Skeletal muscle tissue (tissue), 4 donors: Measurements from ENCODE around the gene TRIO. TPM values are rescaled to one million over a fixed set of nuclear protein-coding genes. Genes with fewer than 3 reads are reported as not detected.

Experiments used
- H3K27ac ChIP-seq: one replicate; pipeline ENCODE4 v1.7.0; 2013; ENCODE audit warnings: mild to moderate bottlenecking, low read depth, low read length, inconsistent platforms
- H3K27me3 ChIP-seq, 3 donors: one replicate each; pipeline ENCODE4 v1.7.0; 2013; ENCODE audit warnings: low read length in 3 of 3; ENCODE audit not compliant: control insufficient read depth in 3 of 3, insufficient read depth in 3 of 3
- H3K36me3 ChIP-seq, 3 donors: one replicate each; pipeline ENCODE4 v1.7.0; 2013; ENCODE audit warnings: low read length in 3 of 3; ENCODE audit not compliant: control insufficient read depth in 3 of 3, insufficient read depth in 3 of 3
- H3K4me1 ChIP-seq, 3 donors: one replicate each; pipeline ENCODE4 v1.7.0; 2013; ENCODE audit warnings: low read length in 3 of 3, mild to moderate bottlenecking in 3 of 3; ENCODE audit not compliant: control insufficient read depth in 3 of 3, insufficient read depth in 3 of 3
- H3K4me3 ChIP-seq, 3 donors: one replicate each; pipeline ENCODE4 v1.7.0; 2013; ENCODE audit warnings: low read length in 3 of 3
- H3K9ac ChIP-seq, 3 donors: one replicate each; pipeline ENCODE4 v1.7.0; 2013; ENCODE audit warnings: low read length in 3 of 3, mild to moderate bottlenecking in 3 of 3, moderate library complexity in 2 of 3, low read depth in 1 of 3
- H3K9me3 ChIP-seq, 3 donors: one replicate each; pipeline ENCODE4 v1.7.0; 2013; ENCODE audit warnings: low read length in 3 of 3; ENCODE audit not compliant: control insufficient read depth in 3 of 3
- total RNA-seq: library from RNA; depleted of rRNA; stranded (reverse); fragments of >200 nt; gene quantifications from one replicate; pipeline ENCODE4 v1.2.3, GENCODE V29; 2014
- donor health status: Osteomylitis.

The TRIO gene
- total RNA-seq, 1 donor from 2014 or later, result 200 TPM

- Histone ChIP-seq H3K9ac (no peak overlapping the region), H3K27ac (no peak overlapping the region), H3K9me3 (no peaks in the 10 kb centered on the region), H3K4me1 (peaks cover 3 to 16% (median 6%) of the 10 kb centered on the region in 3 donors), H3K4me3 (no peak overlapping the region), H3K27me3 (no peaks in the 10 kb centered on the region), H3K36me3 (peaks cover 35 to 51% (median 44%) of the 10 kb centered on the region in 3 donors)
Observed at GRCh38 chr5:14464671-14465070, 321.5 kb downstream of the TRIO start.

- H3K9ac ChIP-seq, result no peak overlapping the region
- H3K9me3 ChIP-seq, result no peaks in the 10 kb centered on the region
- H3K36me3 ChIP-seq, result peaks cover 37 to 51% (median 46%) of the 10 kb centered on the region in 3 donors
- H3K27me3 ChIP-seq, result no peaks in the 10 kb centered on the region
- H3K4me3 ChIP-seq, result no peak overlapping the region
- peaks cover 3 to 16% (median 6%) of the 10 kb centered on the region in 3 donors for H3K4me1 ChIP-seq
- no peak overlapping the region for H3K27ac ChIP-seq
Observed at GRCh38 chr5:14465116-14465515, 322.0 kb downstream of the TRIO start.

GRCh38 chr5:14465776-14466175 lies 322.6 kb downstream of the TRIO start:
- no peak overlapping the region for H3K4me3 ChIP-seq
- no peaks in the 10 kb centered on the region for H3K27me3 ChIP-seq
- H3K9me3 ChIP-seq, result no peaks in the 10 kb centered on the region
- H3K4me1 ChIP-seq, result peaks cover 3 to 16% (median 6%) of the 10 kb centered on the region in 3 donors
- H3K27ac ChIP-seq, result no peak overlapping the region
- H3K36me3 ChIP-seq, result peaks cover 33 to 48% (median 45%) of the 10 kb centered on the region in 3 donors
- H3K9ac ChIP-seq, result no peak overlapping the region

- H3K27ac ChIP-seq, result no peak overlapping the region
- peaks cover 34 to 45% (median 41%) of the 10 kb centered on the region in 3 donors for H3K36me3 ChIP-seq
- no peak overlapping the region for H3K9ac ChIP-seq
- peaks cover 3 to 16% (median 6%) of the 10 kb centered on the region in 3 donors for H3K4me1 ChIP-seq
- H3K4me3 ChIP-seq, result no peak overlapping the region
- no peaks in the 10 kb centered on the region for H3K9me3 ChIP-seq
- H3K27me3 ChIP-seq, result no peaks in the 10 kb centered on the region
Observed at GRCh38 chr5:14467251-14467650, 324.1 kb downstream of the TRIO start.

- H3K4me3 ChIP-seq, result no peak overlapping the region
- peaks cover 28 to 39% (median 37%) of the 10 kb centered on the region in 3 donors for H3K36me3 ChIP-seq
- H3K9ac ChIP-seq, result no peak overlapping the region
- peaks cover 3 to 16% (median 4%) of the 10 kb centered on the region in 3 donors for H3K4me1 ChIP-seq
- no peaks in the 10 kb centered on the region for H3K27me3 ChIP-seq
- H3K27ac ChIP-seq, result no peak overlapping the region
- no peaks in the 10 kb centered on the region for H3K9me3 ChIP-seq
Observed at GRCh38 chr5:14467886-14468285, 324.7 kb downstream of the TRIO start.

- Histone ChIP-seq H3K36me3 (peaks cover 25 to 39% (median 36%) of the 10 kb centered on the region in 3 donors), H3K4me3 (no peak overlapping the region), H3K9ac (no peak overlapping the region), H3K4me1 (peaks cover 2 to 12% (median 3%) of the 10 kb centered on the region in 3 donors), H3K27me3 (no peaks in the 10 kb centered on the region), H3K27ac (no peak overlapping the region), H3K9me3 (no peaks in the 10 kb centered on the region)
Observed at GRCh38 chr5:14469551-14470377, 326.6 kb downstream of the TRIO start.

- Histone ChIP-seq H3K4me3 (no peak overlapping the region), H3K9me3 (no peaks in the 10 kb centered on the region), H3K36me3 (peaks cover 22 to 38% (median 31%) of the 10 kb centered on the region in 3 donors), H3K4me1 (no peaks in the 10 kb centered on the region), H3K27me3 (no peaks in the 10 kb centered on the region), H3K9ac (no peak overlapping the region), H3K27ac (no peak overlapping the region)
Observed at GRCh38 chr5:14471507-14471906, 328.4 kb downstream of the TRIO start.

GRCh38 chr5:14472986-14473567 lies 329.9 kb downstream of the TRIO start:
- no peak overlapping the region for H3K27ac ChIP-seq
- H3K9ac ChIP-seq, result no peak overlapping the region
- no peak overlapping the region for H3K4me3 ChIP-seq
- H3K9me3 ChIP-seq, result no peaks in the 10 kb centered on the region
- H3K27me3 ChIP-seq, result no peaks in the 10 kb centered on the region
- no peaks in the 10 kb centered on the region for H3K4me1 ChIP-seq
- H3K36me3 ChIP-seq, result peaks cover 32 to 48% (median 42%) of the 10 kb centered on the region in 3 donors

- Histone ChIP-seq H3K9ac (no peak overlapping the region), H3K27me3 (no peaks in the 10 kb centered on the region), H3K27ac (no peak overlapping the region), H3K4me1 (no peaks in the 10 kb centered on the region), H3K9me3 (no peaks in the 10 kb centered on the region), H3K4me3 (no peak overlapping the region), H3K36me3 (peaks cover 34 to 58% (median 56%) of the 10 kb centered on the region in 3 donors)
Observed at GRCh38 chr5:14475045-14475444, 331.9 kb downstream of the TRIO start.

GRCh38 chr5:14476786-14477435 lies 333.8 kb downstream of the TRIO start:
- no peaks in the 10 kb centered on the region for H3K9me3 ChIP-seq
- H3K36me3 ChIP-seq, result peaks cover 34 to 66% (median 59%) of the 10 kb centered on the region in 3 donors
- no peaks in the 10 kb centered on the region for H3K4me1 ChIP-seq
- no peaks in the 10 kb centered on the region for H3K27me3 ChIP-seq
- no peak overlapping the region for H3K27ac ChIP-seq
- no peak overlapping the region for H3K4me3 ChIP-seq
- no peak overlapping the region for H3K9ac ChIP-seq
